Posterior cingulate gyrus (tissue), 11 donors: ENCODE measurements around the gene PACS2.

Experiments used
- DNase-seq, 10 donors: peaks; one replicate each; pipeline versions ENCODE4 v3.0.0 to v3.0.0-alpha.2; 2020 to 2021; ENCODE audit warnings: mixed read lengths in 3 of 10
- intact Hi-C: fragments of 100-400 bp; cut with DNase I; formaldehyde crosslinking; loops from one replicate; pipeline ENCODE4 v1.15.1; 2023

Gene PACS2

GRCh38 chr14:105414456-105415371, 100.2 kb downstream of the PACS2 start:
- DNase-seq = peak; percentile 61 to 98 (median 84)
- intact Hi-C loops = no loop called here

DNA sequence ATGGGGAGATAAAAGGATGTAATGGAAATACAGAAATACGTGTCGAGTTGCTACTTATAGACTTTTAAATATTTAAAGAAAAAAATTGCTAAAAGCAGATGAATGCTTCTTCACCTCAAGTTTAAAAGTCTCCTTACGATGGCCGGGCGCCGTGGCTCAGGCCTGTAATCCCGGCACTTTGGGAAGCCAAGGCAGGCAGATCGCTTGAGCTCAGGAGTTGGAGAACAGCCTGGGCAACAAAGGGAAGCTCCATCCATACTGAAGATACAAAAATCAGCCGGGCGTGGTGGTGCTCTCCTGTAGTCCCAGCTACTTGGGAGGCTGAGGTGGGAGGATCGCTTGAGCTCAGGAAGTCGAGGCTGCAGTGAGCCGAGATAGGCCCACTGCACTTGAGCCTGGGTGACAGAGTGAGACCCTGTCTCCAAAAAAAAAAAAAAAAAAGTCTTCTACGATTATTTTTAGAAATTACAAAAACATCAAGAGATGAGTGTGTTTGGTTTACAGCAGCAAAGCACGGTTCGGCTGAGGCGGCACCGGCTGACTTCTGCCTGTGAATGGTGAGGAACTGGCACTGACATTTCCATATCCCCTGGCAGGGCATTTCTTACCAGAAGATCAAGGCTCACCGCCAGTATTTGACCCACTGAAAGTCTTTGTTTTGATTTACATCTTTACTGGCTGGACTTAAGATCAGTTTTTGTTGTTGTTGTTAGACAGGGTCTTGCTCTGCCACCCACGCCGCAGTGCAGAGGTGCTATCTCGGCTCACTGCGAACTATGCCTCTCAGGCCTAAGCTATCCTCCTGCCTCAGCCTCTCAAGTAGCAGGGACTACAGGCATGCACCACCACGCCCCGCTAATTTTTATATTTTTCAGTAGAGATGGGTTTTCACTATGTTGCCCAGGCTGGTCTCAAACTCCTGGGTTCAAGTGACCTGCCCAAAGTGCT, 101.2 kb downstream of the PACS2 start:
- DNase-seq = peak in 1 of 10 donors; percentile 72
- intact Hi-C loops = no loop called here

DNA sequence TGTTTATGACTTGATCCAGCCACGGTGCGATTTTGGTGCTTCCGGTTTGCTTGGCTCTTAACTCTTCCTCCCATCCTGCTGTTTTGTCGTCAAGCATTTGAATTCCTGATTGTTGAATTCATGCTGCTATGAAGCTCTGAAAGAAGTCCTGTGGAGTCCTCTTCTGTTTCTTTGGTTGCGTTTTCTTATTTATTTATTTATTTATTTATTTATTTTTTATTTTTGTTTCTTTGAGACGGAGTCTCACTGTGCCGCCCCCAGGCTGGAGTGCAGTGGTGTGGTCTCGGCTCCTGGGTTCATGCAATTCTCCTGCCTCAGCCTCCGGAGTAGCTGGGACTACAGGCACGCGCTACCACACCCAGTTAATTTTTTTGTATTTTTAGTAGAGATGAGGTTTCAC, 102.1 kb downstream of the PACS2 start:
- DNase-seq = peak in 3 of 10 donors; percentile 26 to 70 (median 45)
- intact Hi-C loops = no loop called here

- intact Hi-C loops = no loop called here
- peak in 2 of 10 donors; percentile 26 to 46 for DNase-seq
Measured at GRCh38 chr14:105417690-105418121, 103.2 kb downstream of the PACS2 start.

DNA sequence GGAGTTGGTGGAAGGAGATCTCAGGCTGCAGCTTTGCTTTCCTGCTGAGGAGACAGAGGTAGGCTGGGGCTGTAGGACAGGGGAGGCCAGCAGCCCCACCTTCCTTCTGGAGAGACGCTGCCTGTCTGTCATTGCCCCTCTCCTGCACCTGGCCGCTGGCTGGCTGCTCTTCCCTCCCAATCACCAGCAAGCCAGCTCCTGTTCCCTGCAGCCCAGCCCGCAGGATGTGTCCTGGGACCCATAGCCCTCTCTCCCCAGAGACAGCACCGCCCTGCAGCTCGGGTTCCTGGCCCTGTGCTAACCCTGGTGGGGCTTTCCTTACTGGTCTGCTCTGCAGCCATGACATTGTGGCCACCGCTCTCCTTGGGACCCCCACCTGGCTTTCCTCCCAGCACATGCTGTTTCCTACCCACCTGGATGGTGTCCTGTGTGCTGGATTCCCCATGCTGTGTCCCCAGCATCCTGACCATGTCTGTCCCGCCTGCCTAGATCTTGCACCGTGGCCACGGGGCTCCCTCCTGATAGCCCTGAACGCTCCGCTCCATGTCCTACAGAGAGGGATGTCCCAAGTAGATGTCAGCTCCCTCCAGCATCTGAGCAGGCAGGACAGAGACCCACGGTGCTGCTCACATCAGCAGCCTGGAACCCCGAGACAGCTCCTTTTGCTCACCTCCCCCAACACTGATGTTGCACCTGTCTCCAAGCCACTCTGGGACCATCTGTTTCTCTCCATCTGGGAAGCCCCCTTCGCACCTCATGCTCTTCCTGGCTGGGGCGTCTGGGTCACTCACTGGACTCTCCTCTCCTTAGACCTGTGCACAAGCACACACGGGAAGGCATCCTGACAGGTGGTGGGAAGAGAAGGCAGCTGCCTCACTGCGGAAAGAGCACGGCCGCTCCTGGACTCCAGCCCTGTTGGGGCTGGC, 104.0 kb downstream of the PACS2 start:
- intact Hi-C loops = no loop called here

GRCh38 chr14:105419195-105420091, 104.9 kb downstream of the PACS2 start, which contains the start of gene MTA1:
Gene MTA1, plus strand, starts transcription at chr14:105419827. Its CDS starts 209 bp downstream, at chr14:105420036.
- peak in 4 of 10 donors; percentile 58 to 86 (median 74) for DNase-seq
- intact Hi-C loops = no loop called here

More for the DNA sequence above, 104.0 kb downstream of the PACS2 start:
- peak in 3 of 10 donors; percentile 52 to 68 (median 64) for DNase-seq

DNA sequence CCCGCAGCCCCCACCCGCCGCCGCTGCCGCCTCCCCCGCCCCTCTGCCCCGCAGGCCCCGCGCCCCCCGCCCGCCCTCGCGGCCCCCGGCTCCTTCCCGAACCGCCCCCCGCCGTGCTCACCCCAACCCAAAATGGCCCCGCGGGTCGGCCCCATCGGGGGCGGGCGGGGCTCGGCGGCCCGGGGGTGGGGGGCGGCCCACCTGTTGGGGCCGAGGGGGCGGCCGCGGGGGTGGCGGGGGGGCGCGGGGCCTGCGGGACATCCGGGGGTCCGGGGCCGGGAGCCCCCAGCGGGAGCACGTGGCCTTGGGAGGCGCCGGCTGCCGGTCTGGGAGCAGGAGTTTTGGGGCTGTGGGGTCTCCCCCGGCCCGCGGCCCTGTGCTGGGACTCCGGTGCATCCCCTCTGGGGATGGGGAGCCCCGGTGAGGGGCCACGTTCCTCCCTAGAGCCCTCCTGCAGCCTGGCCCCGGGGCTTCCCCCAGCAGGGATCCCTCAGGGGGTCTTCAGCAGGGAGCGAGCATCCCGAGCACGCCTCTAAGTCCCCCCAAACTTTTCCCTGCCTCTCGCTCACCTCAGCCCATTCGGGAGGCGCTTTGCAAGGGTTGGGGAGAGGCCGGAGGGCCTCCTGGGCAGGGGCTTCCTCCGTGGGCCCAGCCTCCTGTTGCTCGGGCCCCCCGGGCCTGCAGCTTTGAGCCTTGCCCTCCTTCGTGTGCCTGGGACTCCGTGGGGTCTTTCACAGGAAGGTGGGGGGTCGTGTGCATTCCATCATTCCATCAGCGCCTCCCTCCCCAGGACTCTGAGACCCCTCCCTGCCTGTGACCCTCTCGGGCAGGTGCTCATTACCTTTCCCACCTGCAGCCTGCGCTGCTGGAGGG, 105.8 kb downstream of the PACS2 start:
- intact Hi-C loops = no loop called here
- DNase-seq = peak in 3 of 10 donors; percentile 54 to 84 (median 77)

GRCh38 chr14:105420974-105421674, 106.6 kb downstream of the PACS2 start:
- intact Hi-C loops = no loop called here
- DNase-seq = peak in 3 of 10 donors; percentile 71 to 81 (median 73)

GRCh38 chr14:105421723-105422615, 107.4 kb downstream of the PACS2 start:
- intact Hi-C loops = no loop called here
- peak in 3 of 10 donors; percentile 70 to 84 (median 83) for DNase-seq

DNA sequence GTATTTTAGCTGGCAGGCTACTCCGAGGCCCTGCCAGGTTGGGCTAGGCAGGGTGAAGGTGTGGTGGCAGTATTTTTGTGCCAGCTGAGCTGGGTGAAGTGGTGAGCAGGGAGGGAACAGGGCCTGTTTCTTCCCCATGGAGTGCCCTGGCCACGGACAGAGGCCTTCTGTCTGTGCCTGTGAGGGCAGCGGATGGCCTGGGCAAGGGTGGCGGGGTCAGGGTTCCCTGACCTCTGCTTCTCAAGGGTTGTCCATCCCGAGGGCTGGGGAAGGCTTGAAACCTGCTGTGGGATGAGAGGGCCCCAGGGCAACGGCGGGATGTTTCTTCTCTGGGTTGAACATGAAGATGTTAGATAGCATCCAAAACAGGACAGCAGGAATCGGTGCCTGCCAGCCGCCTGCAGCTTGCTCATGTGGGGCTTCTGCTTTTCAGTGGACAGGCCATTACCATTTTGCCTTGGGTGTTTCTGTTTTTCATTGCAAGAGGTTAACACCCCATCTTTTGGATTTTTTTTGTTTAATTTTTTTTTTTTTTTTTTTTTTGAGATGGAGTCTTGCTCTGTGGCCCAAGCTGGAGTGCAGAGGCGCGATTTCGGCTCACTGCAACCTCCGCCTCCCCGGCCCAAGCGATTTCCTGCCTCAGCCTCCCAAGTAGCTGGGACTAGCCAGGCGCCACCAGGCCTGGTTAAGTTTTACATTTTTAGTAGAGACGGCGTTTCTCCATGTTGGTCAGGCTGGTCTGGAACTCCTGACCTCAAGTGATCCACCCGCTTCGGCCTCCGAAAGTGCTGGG, 108.3 kb downstream of the PACS2 start:
- peak in 3 of 10 donors; percentile 62 to 84 (median 70) for DNase-seq
- intact Hi-C loops = no loop called here

- intact Hi-C loops = no loop called here
- DNase-seq = peak in 1 of 10 donors; percentile 70
Measured at GRCh38 chr14:105423488-105424195, 109.1 kb downstream of the PACS2 start.

GRCh38 chr14:105424861-105425260, 110.3 kb downstream of the PACS2 start:
- DNase-seq = peak in 2 of 10 donors; percentile 67 to 73
- intact Hi-C loops = no loop called here

- peak in 1 of 10 donors; percentile 72 for DNase-seq
- intact Hi-C loops = no loop called here
Measured at GRCh38 chr14:105425823-105426247, 111.3 kb downstream of the PACS2 start.

DNA sequence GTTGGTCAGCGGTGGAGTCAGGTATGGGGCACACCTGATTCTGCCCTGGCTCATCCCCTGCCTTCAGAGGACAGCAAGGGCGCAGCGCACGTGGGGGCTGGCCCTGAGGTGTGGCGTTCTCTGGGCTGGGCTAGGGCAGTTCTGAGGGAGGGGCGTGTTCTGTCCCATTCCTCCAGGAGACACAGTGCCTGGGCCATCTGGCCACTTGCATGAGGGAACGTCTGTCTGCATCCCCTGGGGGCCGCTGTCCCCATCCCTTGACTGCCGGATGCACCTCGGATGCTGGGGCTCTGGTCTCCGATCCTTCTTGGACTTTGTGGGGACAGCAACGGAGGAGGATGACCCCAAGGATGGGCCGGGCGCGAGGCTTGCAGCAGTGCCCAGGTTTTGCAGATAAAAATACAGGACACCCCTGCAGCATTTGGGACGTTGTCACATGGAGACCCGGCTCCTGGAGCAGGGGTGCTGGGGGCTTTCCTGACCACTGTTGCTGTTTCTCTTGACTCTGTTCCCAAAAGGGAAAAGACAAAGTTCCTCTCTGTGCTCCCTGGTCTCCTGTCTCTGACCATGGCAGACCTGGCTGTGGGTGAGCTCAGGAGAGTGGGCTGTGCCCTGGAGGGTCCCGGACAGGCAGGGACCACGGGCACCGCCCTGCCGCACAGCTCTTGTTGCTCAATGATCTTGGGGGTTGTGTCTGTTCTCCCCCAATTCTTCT, 112.0 kb downstream of the PACS2 start:
- peak in 2 of 10 donors; percentile 70 to 71 for DNase-seq
- intact Hi-C loops = no loop called here
